Measurements from ENCODE around the gene FOXO3B. TPM values are rescaled to one million over a fixed set of nuclear protein-coding genes. Genes with fewer than 3 reads are reported as not detected.
A peak's percentile ranks its signal among the peaks of the same experiment; 100 is the strongest.
"Not testable (repeated sequence)": the region's sequence is repeated elsewhere in the genome, so short reads cannot be mapped to it uniquely, and the experiment has no call there.

The FOXO3B gene
- 3.2 and 4.0 TPM in 2 replicates for polyA plus RNA-seq (2011; rRNA removed)
- 6.5 and 9.0 TPM in 2 replicates for polyA plus RNA-seq (2012; cell fraction: cytosol; rRNA removed)
- polyA plus RNA-seq (2012; cell fraction: nucleus; rRNA removed): 10.3 and 12.3 TPM in 2 replicates
- 2.6 to 3.2 TPM (median 2.7 TPM) in 3 replicates for polyA plus RNA-seq (2017; fragmentation: RNase III; extraction: RNeasy Plus Mini Kit Qiagen cat#74134 plus additional on column Dnase treatment)
- polyA minus RNA-seq (2011; rRNA and poly(A)+ RNA removed): 8.1 and 8.6 TPM in 2 replicates

- ATAC-seq: peak; percentile 96 to 99
- FAIRE-seq: peak; percentile 99
- POLR2A ChIA-PET: interaction anchor here (1.1 kb wide), 1 partner anchor 16 kb away, joined by 5 read pairs; no protein-coding TSS in a partner anchor
- H3K9me3 ChIP-seq, CTCF ChIA-PET, H3K4me1 ChIP-seq: not testable (repeated sequence)
- Histone ChIP-seq H3K27ac (peak within 1 kb of the TSS; percentile 83 to 92), H3K4me2 (peak within 1 kb of the TSS; percentile 80), H3K4me3 (peak within 1 kb of the TSS; percentile 65)
- WGBS (ENCODE audit: missing lambda C conversion rate): under 1% methylated on average over 41 of the region's 58 CpGs
- DNase-seq (ENCODE audit: low read depth in 1 of 2, low spot score in 1 of 2): peak; percentile 84 to 98
- TF ChIP-seq PHF8 (IDR thresholded peaks at IDR 0.05; ENCODE audit: borderline replicate concordance, low read depth): 0 out of 2 replicates have a peak, but pooled peaks have one; percentile 25
- TF ChIP-seq CHD2 (IDR thresholded peaks at IDR 0.05; ENCODE audit: low read length, partially characterized antibody): peak; percentile 88
- TF ChIP-seq MAX (IDR thresholded peaks at IDR 0.05): peak; percentile 57
- TF ChIP-seq, protein P1, sequence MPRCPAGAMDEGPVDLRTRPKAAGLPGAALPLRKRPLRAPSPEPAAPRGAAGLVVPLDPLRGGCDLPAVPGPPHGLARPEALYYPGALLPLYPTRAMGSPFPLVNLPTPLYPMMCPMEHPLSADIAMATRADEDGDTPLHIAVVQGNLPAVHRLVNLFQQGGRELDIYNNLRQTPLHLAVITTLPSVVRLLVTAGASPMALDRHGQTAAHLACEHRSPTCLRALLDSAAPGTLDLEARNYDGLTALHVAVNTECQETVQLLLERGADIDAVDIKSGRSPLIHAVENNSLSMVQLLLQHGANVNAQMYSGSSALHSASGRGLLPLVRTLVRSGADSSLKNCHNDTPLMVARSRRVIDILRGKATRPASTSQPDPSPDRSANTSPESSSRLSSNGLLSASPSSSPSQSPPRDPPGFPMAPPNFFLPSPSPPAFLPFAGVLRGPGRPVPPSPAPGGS (IDR thresholded peaks at IDR 0.05): 0 out of 3 replicates have a peak, but pooled peaks have one; percentile 54
- peak; percentile 65 for TF ChIP-seq POLR2A (IDR thresholded peaks at IDR 0.05; ENCODE audit: low read length)
- TF ChIP-seq REST (IDR thresholded peaks at IDR 0.05): peak; percentile 87
Observed at GRCh38 chr17:18681767-18682571, at the start of gene FOXO3B. TSS of gene FOXO3B (minus strand) at chr17:18682314. CDS start at chr17:18681651, 663 bp downstream.

DNA sequence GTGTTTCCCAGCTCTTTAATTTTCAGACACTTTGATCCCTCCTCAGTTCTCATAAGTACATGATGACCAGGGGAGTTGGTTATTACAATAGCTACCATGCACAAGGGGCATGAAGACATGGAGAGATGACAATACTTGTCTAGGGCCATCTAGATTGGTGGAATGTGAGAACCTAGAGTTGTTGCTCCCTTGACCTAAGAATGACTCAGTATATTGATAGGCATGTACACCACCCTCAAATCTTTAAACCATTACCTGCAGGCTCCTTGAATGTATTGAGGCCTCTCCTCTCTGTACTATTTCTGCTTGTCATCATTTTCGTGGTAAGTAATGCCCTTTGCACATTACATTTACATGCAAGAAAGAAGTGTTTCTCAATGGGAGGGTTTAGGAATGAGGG lies 41.4 kb upstream of the FOXO3B start:
- POLR2A ChIA-PET; CTCF ChIA-PET; H3K9me3 ChIP-seq; ATAC-seq; TF ChIP-seq FOSL2 (IDR thresholded peaks at IDR 0.05): not testable (repeated sequence)
- FAIRE-seq: peak; percentile 43
- Histone ChIP-seq H3K4me3 (peak overlapping the region; percentile 73), H3K27ac (peak overlapping the region; percentile 95 to 98), H3K4me2 (peak overlapping the region; percentile 77), H3K4me1 (peaks cover 71% of the 10 kb centered on the region)
- peak in 1 of 2 experiments; percentile 34 for DNase-seq (ENCODE audit: low read depth in 1 of 2, low spot score in 1 of 2)
- peak; percentile 19; the same call in 1 of the 2 replicates for TF ChIP-seq TP53 (CRISPR knock-in tag; IDR thresholded peaks at IDR 0.05)
- peak; percentile 58; the same call in 1 of the 2 replicates for TF ChIP-seq ATOH8 (CRISPR knock-in tag; IDR thresholded peaks at IDR 0.05; ENCODE audit: low read depth)
- TF ChIP-seq HMGXB4 (CRISPR knock-in tag; IDR thresholded peaks at IDR 0.05; ENCODE audit: borderline replicate concordance): 0 out of 2 replicates have a peak, but pooled peaks have one; percentile 39
- TF ChIP-seq JUN (IDR thresholded peaks at IDR 0.05): peak; percentile 22 to 24; a peak in 1 of 5 replicates
- TF ChIP-seq ZSCAN20 (CRISPR knock-in tag; IDR thresholded peaks at IDR 0.05): 0 out of 2 replicates have a peak, but pooled peaks have one; percentile 29
- TF ChIP-seq TFCP2L1 (CRISPR knock-in tag; IDR thresholded peaks at IDR 0.05): peak; percentile 87; the same call in 1 of the 2 replicates
- peak; percentile 59; the same call in 1 of the 2 replicates for TF ChIP-seq ZNF302 (CRISPR knock-in tag; IDR thresholded peaks at IDR 0.05)
- TF ChIP-seq FOSB (CRISPR knock-in tag; IDR thresholded peaks at IDR 0.05): peak; percentile 81; the same call in 1 of the 2 replicates
- peak; percentile 73 for TF ChIP-seq MAFK (IDR thresholded peaks at IDR 0.05; ENCODE audit: partially characterized antibody)
- TF ChIP-seq FOSL2 (CRISPR knock-in tag; IDR thresholded peaks at IDR 0.05): peak; percentile 21; the same call in 1 of the 2 replicates
- TF ChIP-seq HOXA7 (CRISPR knock-in tag; IDR thresholded peaks at IDR 0.05): peak; percentile 89
- peak; percentile 87 for TF ChIP-seq RARB (CRISPR knock-in tag; IDR thresholded peaks at IDR 0.05)
- WGBS (ENCODE audit: missing lambda C conversion rate): 11% methylated on average over 1 of the region's 1 CpG

Data from A549 (cell line).